Stimulated activated naive B cell treated with anti-CD40 and anti-IgM and Interleukin-4, amounts not matched to agents 10 μg/mL and 1 μg/mL and 100 μg/mL, for 72 hours (primary cell): Measurements from ENCODE around the gene MTAP.
"Not testable (repeated sequence)": the region's sequence is repeated elsewhere in the genome, so short reads cannot be mapped to it uniquely, and the experiment has no call there.

Experiments used
- ATAC-seq, 2 donors: fragments of 150-1000 bp; cut with Tn5 transposase; replicated peaks; 2 replicates each; pipeline ENCODE4 v1.10.0; 2021; ENCODE audit warnings: moderate library complexity in 1 of 2
- DNase-seq: peaks from one replicate; pipeline ENCODE4 v3.0.0; 2021
- H3K27ac Mint-ChIP-seq: one replicate; pipeline ENCODE4 v1.8.0; 2022; ENCODE audit warnings: mild to moderate bottlenecking, mixed read lengths
- H3K27me3 Mint-ChIP-seq, 2 donors: one replicate each; pipeline ENCODE4 v1.8.0; 2022; ENCODE audit warnings: mixed read lengths in 2 of 2
- H3K36me3 Mint-ChIP-seq, 2 donors: one replicate each; pipeline ENCODE4 v1.8.0; 2022; ENCODE audit warnings: mixed read lengths in 2 of 2, mild to moderate bottlenecking in 1 of 2
- H3K4me1 Mint-ChIP-seq, 2 donors: one replicate each; pipeline ENCODE4 v1.8.0; 2022; ENCODE audit warnings: mixed read lengths in 2 of 2, mild to moderate bottlenecking in 1 of 2
- H3K4me3 Mint-ChIP-seq, 2 donors: one replicate each; pipeline ENCODE4 v1.8.0; 2022; ENCODE audit warnings: mild to moderate bottlenecking in 2 of 2, mixed read lengths in 2 of 2, moderate library complexity in 1 of 2
- H3K9me3 Mint-ChIP-seq, 2 donors: one replicate each; pipeline ENCODE4 v1.8.0; 2022; ENCODE audit warnings: mixed read lengths in 2 of 2, mild to moderate bottlenecking in 1 of 2

MTAP gene

DNA sequence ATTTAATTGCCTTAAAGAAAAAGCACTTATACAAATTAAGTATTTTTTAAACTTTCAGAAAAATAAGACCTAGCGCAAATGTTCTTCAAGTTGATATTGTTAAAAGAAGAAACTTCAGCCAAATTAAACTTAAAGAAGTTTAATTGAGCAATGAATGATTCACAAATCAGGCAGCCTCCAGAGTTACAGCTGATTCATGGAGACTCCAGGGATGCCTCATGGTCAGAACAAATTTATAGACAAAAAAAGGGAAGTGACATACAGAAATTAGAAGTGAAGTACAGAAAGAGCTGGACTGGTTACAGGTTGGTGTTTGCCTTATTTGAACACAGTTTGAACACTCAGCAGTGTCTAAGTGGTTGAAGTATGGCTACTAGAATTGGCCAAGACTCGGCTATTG is 131.4 kb downstream of the MTAP start:
- DNase-seq (no peak), ATAC-seq (no peak)
- no peak overlapping the region for H3K4me3 Mint-ChIP-seq
- no peaks in the 10 kb centered on the region for H3K4me1 Mint-ChIP-seq
- H3K36me3 Mint-ChIP-seq, result peaks cover 18 to 33% of the 10 kb centered on the region in 2 donors
- no peak overlapping the region for H3K27ac Mint-ChIP-seq
- no peaks in the 10 kb centered on the region for H3K9me3 Mint-ChIP-seq
- no peaks in the 10 kb centered on the region for H3K27me3 Mint-ChIP-seq

DNA sequence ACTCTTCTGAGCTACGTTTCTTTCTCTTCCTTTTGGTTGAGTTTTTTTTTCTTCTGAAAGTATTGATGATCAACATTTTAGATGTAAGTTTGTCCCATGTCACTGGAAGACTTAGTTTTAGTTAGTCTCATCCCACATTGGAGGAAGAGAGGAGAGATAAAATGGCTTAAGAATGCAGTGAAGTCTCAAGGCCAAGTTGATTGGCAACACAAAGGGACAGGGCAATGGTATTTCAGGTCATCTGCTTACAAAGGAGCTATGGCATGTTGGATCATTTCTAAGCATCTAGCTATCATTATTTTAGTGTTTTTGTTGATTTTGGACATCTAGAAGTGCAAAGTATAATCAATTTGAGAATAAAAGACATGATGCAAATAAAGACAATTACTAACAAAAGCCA is 133.2 kb downstream of the MTAP start:
- Mint-ChIP-seq H3K27me3 (no peaks in the 10 kb centered on the region), H3K36me3 (peaks cover 12 to 22% of the 10 kb centered on the region in 2 donors), H3K9me3 (no peaks in the 10 kb centered on the region), H3K27ac (no peak overlapping the region), H3K4me3 (no peak overlapping the region), H3K4me1 (no peaks in the 10 kb centered on the region)
- ATAC-seq (no peak), DNase-seq (no peak)

DNA sequence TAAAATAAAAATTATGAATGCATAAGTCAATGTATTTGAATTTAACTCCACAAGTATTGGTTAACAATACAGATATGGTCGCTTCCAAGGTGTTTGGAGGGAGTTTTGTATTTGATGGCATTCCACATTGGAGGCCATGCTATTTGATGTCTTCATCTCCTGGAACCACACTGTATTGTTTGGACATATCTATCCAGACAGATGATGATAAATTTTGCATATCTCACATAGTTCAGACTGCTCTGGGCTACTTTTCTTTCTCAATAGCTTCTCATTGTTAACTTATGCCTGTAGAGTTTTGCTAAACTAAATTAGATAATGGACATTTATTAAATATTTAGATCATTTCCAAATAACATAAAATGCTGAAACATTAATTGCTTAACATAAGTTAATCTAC is 133.7 kb downstream of the MTAP start:
- no peak overlapping the region for H3K4me3 Mint-ChIP-seq
- ATAC-seq, result no peak
- no peak for DNase-seq
- no peaks in the 10 kb centered on the region for H3K4me1 Mint-ChIP-seq
- peaks cover 8 to 17% of the 10 kb centered on the region in 2 donors for H3K36me3 Mint-ChIP-seq
- no peaks in the 10 kb centered on the region for H3K27me3 Mint-ChIP-seq
- H3K9me3 Mint-ChIP-seq, result no peaks in the 10 kb centered on the region
- H3K27ac Mint-ChIP-seq, result no peak overlapping the region

DNA sequence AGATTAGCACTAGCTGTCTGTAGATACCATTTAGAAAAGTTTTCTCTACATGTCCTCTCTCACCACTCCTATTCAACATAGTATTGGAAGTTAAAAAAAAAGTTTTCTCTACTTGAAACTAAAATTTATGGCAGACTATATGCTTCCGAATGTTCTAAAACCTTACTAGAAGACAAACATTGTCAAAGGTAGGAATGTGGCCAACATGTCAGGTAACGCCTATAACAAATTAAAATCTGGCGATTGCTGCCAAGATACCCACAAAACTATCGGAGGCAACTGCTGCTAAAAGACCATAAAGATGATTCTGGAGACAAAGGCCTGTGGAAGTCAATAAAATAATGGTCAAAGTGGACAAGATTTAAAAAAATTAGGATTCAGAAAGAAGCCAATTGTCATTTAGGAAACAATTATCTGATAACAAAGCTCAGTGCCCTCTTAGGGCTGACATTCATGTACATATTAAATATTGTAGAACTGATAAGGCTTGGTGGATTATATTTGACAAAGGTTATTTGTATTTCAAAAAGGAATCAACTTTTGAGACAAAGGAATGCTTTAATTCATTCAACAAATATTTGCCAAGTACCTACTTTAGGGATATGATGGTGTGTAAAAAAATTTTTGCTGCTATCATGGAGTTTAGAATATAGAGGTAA is 139.0 kb downstream of the MTAP start:
- H3K36me3 Mint-ChIP-seq, result peaks cover 0 to 6% of the 10 kb centered on the region in 2 donors
- peaks cover 24 to 27% of the 10 kb centered on the region in 2 donors for H3K27me3 Mint-ChIP-seq
- ATAC-seq, result no peak

DNA sequence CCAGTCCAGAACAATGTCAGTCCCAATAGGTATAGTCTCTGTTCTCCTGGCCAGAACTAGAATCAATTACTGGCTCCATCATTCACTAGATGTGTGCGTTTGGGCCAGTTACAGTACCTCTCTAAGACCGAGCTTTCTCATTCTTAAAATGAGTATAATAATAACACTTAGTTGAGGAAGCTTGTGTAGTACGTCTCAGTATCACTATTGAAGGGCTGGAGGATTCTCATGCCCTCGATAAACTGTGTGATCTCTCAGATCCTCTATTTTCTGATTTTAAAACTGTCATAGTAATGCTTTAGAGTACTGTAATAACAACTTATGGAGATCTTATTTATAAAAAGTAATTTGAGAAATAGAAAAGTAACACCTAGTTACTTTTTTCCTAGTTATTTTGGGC is 141.0 kb downstream of the MTAP start:
- Mint-ChIP-seq H3K4me1 (peaks cover 0 to 7% of the 10 kb centered on the region in 2 donors), H3K27ac (no peak overlapping the region), H3K36me3 (peaks cover 0 to 7% of the 10 kb centered on the region in 2 donors), H3K27me3 (peaks cover 33 to 42% of the 10 kb centered on the region in 2 donors), H3K4me3 (no peak overlapping the region), H3K9me3 (peaks cover 0 to 2% of the 10 kb centered on the region in 2 donors)
- ATAC-seq (no peak), DNase-seq (no peak)

More for the DNA sequence above, 139.0 kb downstream of the MTAP start:
- Mint-ChIP-seq H3K9me3 (no peaks in the 10 kb centered on the region), H3K27ac (no peak overlapping the region), H3K4me3 (no peak overlapping the region), H3K4me1 (peaks cover 0 to 7% of the 10 kb centered on the region in 2 donors)
- DNase-seq, result no peak

DNA sequence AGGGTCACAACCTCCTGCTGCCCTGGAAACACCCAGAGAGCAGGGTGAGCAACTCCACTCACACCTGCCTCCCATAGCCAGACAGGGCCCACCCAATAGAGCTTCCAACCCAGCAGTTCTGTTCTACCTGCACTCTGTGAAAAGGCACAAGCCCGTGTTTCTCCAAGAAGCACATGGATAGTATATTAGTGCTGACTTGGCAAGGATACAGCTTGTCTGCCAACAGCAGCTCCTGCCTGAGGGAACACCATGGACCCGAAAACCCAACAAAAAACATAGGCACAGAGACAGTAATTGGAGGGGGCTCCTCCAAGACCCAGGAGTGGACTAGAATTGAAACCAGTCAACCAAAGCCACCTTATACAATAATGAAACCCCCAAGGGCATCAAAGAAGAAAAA is 143.2 kb downstream of the MTAP start:
- Mint-ChIP-seq H3K27me3 (peaks cover 37 to 53% of the 10 kb centered on the region in 2 donors), H3K4me3 (no peak overlapping the region), H3K36me3 (peaks cover 0 to 7% of the 10 kb centered on the region in 2 donors), H3K4me1 (peaks cover 0 to 7% of the 10 kb centered on the region in 2 donors), H3K27ac (no peak overlapping the region), H3K9me3 (peaks cover 0 to 3% of the 10 kb centered on the region in 2 donors)
- no peak for ATAC-seq
- no peak for DNase-seq

DNA sequence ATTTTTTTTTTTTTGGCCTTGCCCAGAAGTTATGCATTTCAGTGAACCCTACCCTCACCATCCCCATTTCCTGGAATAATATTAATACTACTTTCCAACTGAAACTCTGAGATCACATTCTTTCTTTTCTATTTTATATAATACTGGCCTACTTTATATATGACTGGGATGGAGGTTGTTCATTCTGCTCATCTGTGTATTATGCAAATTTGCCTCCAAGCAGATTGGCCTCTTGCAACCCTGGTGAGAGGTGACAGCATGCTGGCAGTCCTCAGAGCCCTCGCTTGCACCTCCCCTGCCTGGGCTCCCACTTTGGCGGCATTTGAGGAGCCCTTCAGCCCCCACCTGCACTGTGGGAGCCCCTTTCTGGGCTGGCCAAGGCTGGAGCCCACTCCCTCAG is 156.4 kb downstream of the MTAP start:
- Mint-ChIP-seq H3K4me3 (no peak overlapping the region), H3K36me3 (no peaks in the 10 kb centered on the region), H3K9me3 (peaks cover 0 to 2% of the 10 kb centered on the region in 2 donors), H3K27me3 (peaks cover 45 to 53% of the 10 kb centered on the region in 2 donors), H3K27ac (no peak overlapping the region), H3K4me1 (no peaks in the 10 kb centered on the region)
- DNase-seq (no peak), ATAC-seq (no peak)

DNA sequence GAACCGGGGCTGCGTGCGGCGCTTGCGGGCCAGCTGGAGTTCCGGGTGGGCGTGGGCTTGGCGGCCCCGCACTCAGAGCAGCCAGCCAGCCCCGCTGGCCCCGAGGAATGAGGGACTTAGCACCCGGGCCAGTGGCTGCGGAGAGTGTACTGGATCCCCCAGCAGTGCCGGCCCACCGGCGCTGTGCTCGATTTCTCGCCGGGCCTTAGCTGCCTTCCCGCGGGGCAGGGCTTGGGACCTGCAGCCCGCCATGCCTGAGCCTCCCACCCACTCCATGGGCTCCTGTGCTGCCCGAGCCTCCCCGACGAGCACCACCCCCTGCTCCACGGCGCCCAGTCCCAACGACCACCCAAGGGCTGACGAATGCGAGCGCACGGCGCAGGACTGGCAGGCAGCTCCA is 156.8 kb downstream of the MTAP start:
- not testable (repeated sequence) for H3K4me3 Mint-ChIP-seq, H3K36me3 Mint-ChIP-seq, H3K27ac Mint-ChIP-seq, ATAC-seq, H3K9me3 Mint-ChIP-seq, DNase-seq, H3K4me1 Mint-ChIP-seq
- H3K27me3 Mint-ChIP-seq, result peaks cover 46 to 54% of the 10 kb centered on the region in 2 donors

DNA sequence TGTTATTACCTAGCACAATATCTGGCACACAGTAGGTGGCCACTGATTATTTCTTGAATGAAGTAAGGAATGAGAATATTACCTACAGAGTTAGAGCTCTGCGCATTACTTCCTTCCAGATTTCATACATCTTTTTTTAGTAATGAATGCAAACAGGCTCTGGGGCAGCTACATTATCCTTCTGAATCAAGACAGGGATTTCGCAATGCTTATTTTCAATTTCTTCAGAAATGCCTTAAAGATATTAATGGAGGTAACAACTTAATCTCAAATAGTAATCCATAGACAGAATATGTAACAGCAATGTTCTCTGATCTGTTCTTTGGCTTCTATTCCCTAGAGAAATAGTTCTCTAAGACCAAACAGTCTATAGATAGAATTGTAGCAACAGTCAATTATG is 159.1 kb downstream of the MTAP start:
- Mint-ChIP-seq H3K36me3 (peaks cover 0 to 10% of the 10 kb centered on the region in 2 donors), H3K4me1 (peaks cover 11 to 21% of the 10 kb centered on the region in 2 donors), H3K4me3 (no peak overlapping the region), H3K9me3 (peaks cover under 1 to 4% of the 10 kb centered on the region in 2 donors), H3K27me3 (peaks cover 55 to 69% of the 10 kb centered on the region in 2 donors), H3K27ac (no peak overlapping the region)
- DNase-seq (no peak), ATAC-seq (no peak)

DNA sequence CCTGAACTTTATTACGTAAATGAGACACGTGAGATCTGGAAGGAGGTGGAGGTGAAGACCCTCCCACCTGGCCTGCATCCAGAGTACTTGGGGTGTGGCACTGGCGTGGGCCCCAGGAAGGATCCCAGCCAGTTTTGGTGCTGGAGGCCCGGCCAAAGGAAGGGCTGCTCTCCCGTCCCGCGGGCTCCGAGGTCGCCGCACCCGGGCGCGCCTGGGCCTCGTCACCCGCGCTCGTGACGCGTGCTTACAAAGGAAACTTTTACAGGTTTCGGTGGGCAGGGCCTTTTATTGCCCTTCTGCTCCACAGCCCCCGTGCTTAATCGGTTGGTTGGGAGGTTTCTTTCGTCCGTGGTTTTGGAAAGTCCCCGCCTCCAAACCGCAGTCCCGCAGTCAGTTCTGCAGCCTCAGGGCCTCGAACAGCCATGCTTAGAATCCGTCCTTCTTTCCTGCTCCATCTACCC is 162.5 kb downstream of the MTAP start:
- H3K27ac Mint-ChIP-seq, result peak overlapping the region; percentile 94
- H3K9me3 Mint-ChIP-seq, result peaks cover 10 to 13% of the 10 kb centered on the region in 2 donors
- peaks cover 9 to 15% of the 10 kb centered on the region in 2 donors for H3K36me3 Mint-ChIP-seq
- H3K4me1 Mint-ChIP-seq, result peaks cover 22 to 35% of the 10 kb centered on the region in 2 donors
- peak; percentile 79 to 83 for ATAC-seq
- peak overlapping the region; percentile 77 to 80 for H3K4me3 Mint-ChIP-seq
- peak; percentile 40 for DNase-seq
- H3K27me3 Mint-ChIP-seq, result peaks cover 79 to 97% of the 10 kb centered on the region in 2 donors

DNA sequence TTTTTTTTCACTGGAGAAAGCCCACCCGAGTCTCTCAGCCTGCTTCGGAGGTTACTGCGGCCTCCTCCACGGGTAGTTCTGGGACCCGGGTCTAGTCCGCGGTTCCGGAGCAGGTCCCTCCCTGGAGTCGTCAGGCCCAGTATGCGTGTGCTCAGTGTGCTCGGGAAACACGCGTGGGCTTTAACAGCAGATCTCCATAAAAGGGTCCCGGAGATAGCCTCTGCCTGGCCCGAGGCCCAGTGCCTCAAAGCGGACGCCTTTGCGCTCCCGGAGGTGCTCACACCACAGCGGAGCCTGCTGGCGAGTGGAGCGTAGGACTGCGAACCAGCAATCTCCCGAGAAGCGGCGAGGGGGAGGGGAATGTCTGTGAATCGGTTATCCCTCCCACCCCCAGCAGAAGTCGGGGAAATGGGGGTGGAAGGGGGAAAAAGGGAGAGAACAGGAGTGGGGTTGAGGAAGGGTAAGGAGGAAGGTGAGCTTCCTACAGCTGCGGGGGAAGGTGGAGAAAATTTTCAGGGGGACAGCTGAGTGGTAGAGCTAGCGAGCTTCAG is 163.0 kb downstream of the MTAP start:
- Mint-ChIP-seq H3K27ac (peak overlapping the region; percentile 94), H3K4me3 (peak overlapping the region; percentile 77 to 80), H3K27me3 (peaks cover 82 to 97% of the 10 kb centered on the region in 2 donors), H3K36me3 (peaks cover 11 to 15% of the 10 kb centered on the region in 2 donors), H3K9me3 (peaks cover 12 to 13% of the 10 kb centered on the region in 2 donors), H3K4me1 (peaks cover 27 to 35% of the 10 kb centered on the region in 2 donors)
- peak; percentile 80 to 81 for ATAC-seq
- peak; percentile 34 for DNase-seq

DNA sequence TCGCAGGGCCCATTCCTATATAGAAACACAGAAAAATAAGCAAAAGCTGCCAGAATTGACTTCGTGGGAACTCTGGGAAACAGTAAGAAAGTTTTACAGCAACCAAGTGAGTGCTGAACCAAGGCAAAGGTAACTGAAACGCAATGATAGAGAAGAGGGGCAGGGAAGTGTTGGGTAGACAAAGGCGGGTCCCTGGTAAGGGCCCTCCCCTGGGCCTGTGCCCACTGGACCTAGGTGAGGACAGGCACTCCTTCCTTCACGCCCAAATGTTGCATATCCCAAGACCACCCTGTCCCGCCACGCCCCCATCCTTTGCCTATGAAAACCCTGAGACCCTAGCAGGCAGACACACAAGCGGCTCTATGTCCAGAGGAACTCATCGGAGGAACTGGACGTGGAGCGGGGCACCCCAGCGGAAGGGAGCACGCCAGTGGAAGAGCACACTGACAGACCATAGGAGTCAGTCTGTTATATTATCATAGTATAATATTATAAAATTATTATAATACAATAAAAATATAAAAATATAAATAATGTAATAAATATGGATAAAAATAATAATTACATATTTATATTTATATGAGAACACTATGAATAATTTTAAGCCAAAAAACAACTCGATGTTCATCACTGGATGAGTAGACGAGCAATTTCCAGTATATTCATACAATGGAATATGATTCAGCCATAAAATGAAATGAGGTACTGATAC is 163.9 kb downstream of the MTAP start:
- no peak for ATAC-seq
- peaks cover 13 to 14% of the 10 kb centered on the region in 2 donors for H3K9me3 Mint-ChIP-seq
- H3K36me3 Mint-ChIP-seq, result peaks cover 11 to 15% of the 10 kb centered on the region in 2 donors
- H3K4me3 Mint-ChIP-seq, result peak overlapping the region in 1 of 2 donors; percentile 80
- H3K27ac Mint-ChIP-seq, result peak overlapping the region; percentile 94
- peaks cover 30 to 35% of the 10 kb centered on the region in 2 donors for H3K4me1 Mint-ChIP-seq
- DNase-seq, result no peak
- peaks cover 84 to 100% of the 10 kb centered on the region in 2 donors for H3K27me3 Mint-ChIP-seq

DNA sequence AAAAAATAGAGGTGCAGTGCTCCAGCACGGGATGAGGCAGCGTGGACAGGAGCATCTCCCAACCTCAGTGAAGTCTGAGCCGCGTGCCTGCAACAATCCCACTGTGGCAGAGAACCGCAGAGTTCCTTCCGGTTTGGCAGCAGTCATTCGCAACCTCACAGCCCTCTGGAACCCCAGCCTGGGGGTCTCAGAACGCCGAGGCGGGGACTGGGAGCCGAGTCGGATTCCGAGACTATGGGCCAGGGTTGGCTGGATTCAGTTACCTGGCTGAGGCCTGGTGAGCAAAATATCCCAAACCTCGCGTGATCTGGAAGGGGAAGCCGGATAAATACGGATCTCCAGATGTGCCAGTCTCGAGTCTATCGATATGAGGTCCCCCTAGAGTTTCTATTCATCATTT is 164.7 kb downstream of the MTAP start:
- DNase-seq, result no peak
- ATAC-seq, result no peak
- peaks cover 13 to 14% of the 10 kb centered on the region in 2 donors for H3K9me3 Mint-ChIP-seq
- no peak overlapping the region for H3K4me3 Mint-ChIP-seq
- H3K27ac Mint-ChIP-seq, result peak overlapping the region; percentile 82
- H3K36me3 Mint-ChIP-seq, result peaks cover 11 to 15% of the 10 kb centered on the region in 2 donors
- H3K27me3 Mint-ChIP-seq, result peaks cover 79 to 98% of the 10 kb centered on the region in 2 donors
- H3K4me1 Mint-ChIP-seq, result peaks cover 30 to 35% of the 10 kb centered on the region in 2 donors

DNA sequence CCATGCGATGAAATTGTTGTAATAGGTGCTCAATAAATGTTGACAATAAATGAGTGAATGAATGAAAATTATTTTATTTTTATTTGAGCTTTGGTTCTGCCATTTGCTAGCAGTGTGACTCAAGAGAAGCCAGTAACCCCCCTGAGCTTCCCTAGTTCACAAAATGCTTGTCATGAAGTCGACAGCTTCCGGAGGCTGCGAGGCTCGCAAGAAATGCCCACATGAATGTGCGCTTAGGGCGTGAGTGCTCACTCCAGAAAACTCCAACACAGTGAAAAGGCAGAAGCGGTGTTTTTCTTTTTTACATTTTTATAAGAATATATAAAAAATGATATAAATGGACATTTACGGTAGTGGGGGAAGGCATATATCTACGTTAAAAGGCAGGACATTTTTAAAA is 165.3 kb downstream of the MTAP start:
- H3K27ac Mint-ChIP-seq, result peak overlapping the region; percentile 82
- ATAC-seq (no peak), DNase-seq (no peak)
- peaks cover 13 to 14% of the 10 kb centered on the region in 2 donors for H3K9me3 Mint-ChIP-seq
- H3K36me3 Mint-ChIP-seq, result peaks cover 11 to 15% of the 10 kb centered on the region in 2 donors
- peaks cover 30 to 35% of the 10 kb centered on the region in 2 donors for H3K4me1 Mint-ChIP-seq
- H3K27me3 Mint-ChIP-seq, result peaks cover 79 to 98% of the 10 kb centered on the region in 2 donors
- H3K4me3 Mint-ChIP-seq, result peak overlapping the region; percentile 63 to 65
